Measurements from ENCODE around the gene DGKQ.

- TF ChIP-seq CTCF (IDR thresholded peaks at IDR 0.05) = no peak
- TF ChIP-seq POLR2A (IDR thresholded peaks at IDR 0.05) = no peak
These were observed at the start of gene DGKQ for GRCh38 chr4:973431-974397.
